ENCODE measurements around the gene ERCC2. TPM values are rescaled to one million over a fixed set of nuclear protein-coding genes. Genes with fewer than 3 reads are reported as not detected.
A peak's percentile ranks its signal among the peaks of the same experiment; 100 is the strongest.
"Not testable (repeated sequence)": the region's sequence is repeated elsewhere in the genome, so short reads cannot be mapped to it uniquely, and the experiment has no call there.

ERCC2 gene
- total RNA-seq, 1 experiment from 2014 or later = 45.8 TPM

DNA sequence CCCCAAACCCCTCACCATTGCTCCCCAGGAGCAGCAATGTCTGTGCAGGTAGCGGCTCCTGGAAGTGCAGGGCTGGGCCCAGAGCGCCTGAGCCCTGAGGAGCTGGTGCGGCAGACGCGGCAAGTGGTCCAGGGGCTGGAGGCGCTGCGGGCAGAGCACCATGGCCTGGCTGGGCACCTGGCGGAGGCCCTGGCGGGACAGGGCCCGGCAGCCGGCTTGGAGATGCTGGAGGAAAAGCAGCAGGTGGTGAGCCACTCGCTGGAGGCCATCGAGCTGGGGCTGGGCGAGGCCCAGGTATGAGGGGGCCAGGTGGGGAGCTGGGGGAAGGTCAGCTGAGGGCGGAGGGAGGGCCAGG lies 24.9 kb downstream of the ERCC2 start:
- DNase-seq (ENCODE audit: low read depth in 1 of 2, low spot score in 2 of 2) = no peak
- Histone ChIP-seq H3K4me3 (no peak overlapping the region), H3K9me3 (replicated peaks) (0 out of 2 replicates have a peak, but pooled peaks cover 3% of the 10 kb centered on the region), H3K4me1 (replicated peaks) (peaks cover 4% of the 10 kb centered on the region), H3K36me3 (peaks cover 13% of the 10 kb centered on the region), H3K27me3 (replicated peaks) (peaks cover 15% of the 10 kb centered on the region), H3K27ac (no peak overlapping the region)

DNA sequence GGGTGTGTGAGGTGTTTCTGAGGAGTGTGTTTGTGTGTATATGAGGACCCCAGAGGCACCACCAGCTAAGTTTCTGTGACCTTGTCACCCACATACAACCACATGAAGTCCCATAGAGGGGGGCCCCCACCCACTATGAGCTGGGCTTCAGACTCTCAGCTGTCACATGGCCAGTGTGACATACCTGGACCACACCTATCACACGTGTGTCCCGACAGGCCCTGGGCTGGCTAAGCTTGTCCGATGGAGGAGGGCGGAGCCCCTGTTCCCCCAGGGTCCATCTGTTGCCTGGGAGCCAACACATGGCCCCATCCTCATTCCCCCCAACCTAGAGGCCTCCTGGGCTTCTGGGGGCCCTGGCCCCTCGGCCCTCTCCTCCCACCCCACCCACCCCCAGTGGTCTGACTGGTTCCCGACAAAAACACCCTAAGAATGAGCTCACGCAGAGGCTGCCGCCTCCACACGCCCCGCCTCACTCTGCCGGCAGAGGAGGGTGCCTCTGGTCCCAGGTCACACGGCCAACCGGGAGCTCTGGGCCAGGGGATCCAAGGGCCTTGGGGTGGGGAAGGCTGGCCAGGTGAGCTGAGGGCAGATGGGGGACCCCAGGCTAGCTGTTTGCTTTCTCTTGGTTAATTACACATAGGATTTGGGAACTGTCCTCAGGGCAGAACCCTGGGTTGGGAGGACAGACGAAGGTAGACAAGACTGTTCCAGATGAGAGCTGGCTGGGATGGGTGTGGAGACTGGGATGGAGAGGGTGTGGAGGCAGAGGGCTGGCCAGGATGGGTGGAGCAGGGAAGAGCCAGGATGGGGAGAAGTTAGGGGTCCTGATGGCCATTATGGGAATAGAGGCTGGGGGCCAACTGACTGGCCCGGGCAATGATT lies 25.5 kb downstream of the ERCC2 start:
- 0 out of 2 replicates have a peak, but pooled peaks cover 2% of the 10 kb centered on the region for H3K9me3 ChIP-seq (replicated peaks)
- H3K4me3 ChIP-seq = no peak overlapping the region
- no peak overlapping the region for H3K27ac ChIP-seq
- peaks cover 21% of the 10 kb centered on the region for H3K27me3 ChIP-seq (replicated peaks)
- H3K4me1 ChIP-seq (replicated peaks) = peaks cover 6% of the 10 kb centered on the region
- peaks cover 9% of the 10 kb centered on the region for H3K36me3 ChIP-seq
- DNase-seq (ENCODE audit: low read depth in 1 of 2, low spot score in 2 of 2) = no peak

DNA sequence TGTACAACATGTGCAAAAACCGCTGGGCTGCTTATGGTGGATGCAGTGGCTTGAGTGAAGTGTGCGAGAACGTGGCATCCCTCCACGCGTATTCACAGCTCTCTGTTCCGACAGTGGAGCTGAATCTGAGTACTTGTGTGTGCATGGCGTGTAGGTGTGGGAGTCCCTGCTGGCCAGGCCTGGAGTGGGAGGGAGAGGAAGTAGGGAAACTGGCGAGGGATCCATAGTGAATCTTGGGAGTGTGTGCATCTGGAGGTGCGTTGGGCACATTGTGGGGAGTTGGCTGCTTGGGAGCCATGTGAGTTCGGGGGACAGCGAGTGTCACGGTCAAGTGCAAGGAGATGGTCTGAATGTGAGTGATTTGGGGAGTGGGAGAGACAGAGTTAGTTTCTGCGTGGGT lies 27.5 kb downstream of the ERCC2 start:
- peaks cover 8% of the 10 kb centered on the region for H3K4me1 ChIP-seq (replicated peaks)

DNA sequence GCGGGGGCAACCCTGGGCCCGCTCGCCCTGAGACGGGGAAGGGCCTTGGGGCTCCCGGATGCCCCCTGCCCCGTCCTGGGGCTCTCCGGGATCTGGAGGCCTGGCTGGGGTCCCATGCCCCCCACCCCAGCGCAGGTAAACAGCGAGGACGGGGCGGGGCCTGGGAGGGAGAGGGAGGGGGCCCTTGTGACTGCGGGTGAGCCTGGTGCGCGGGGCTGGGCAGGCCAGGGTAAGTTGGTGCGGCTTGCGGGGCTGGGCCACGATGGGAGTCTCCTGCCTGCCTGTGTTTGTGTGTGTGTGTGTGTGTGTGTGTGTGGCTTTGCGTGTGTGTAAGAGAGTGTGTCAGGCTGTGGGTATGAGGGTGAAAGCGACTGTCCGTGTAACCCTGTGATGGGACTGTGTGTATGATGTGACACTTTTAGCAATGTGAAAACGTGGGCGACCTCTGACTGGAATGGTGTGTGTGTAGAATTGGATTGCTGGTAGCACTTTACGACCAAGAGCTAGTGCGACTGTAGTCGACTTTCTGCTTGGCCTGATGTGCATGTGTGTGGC lies 29.4 kb downstream of the ERCC2 start:
- H3K4me3 ChIP-seq = peak overlapping the region; percentile 20; the same call in 1 of the 2 replicates
- DNase-seq (ENCODE audit: low read depth in 1 of 2, low spot score in 2 of 2) = no peak

More for the DNA sequence above, 27.5 kb downstream of the ERCC2 start:
- Histone ChIP-seq H3K4me3 (no peak overlapping the region), H3K36me3 (no peaks in the 10 kb centered on the region), H3K9me3 (replicated peaks) (no peaks in the 10 kb centered on the region), H3K27ac (no peak overlapping the region), H3K27me3 (replicated peaks) (peaks cover 23% of the 10 kb centered on the region)
- no peak for DNase-seq (ENCODE audit: low read depth in 1 of 2, low spot score in 2 of 2)

DNA sequence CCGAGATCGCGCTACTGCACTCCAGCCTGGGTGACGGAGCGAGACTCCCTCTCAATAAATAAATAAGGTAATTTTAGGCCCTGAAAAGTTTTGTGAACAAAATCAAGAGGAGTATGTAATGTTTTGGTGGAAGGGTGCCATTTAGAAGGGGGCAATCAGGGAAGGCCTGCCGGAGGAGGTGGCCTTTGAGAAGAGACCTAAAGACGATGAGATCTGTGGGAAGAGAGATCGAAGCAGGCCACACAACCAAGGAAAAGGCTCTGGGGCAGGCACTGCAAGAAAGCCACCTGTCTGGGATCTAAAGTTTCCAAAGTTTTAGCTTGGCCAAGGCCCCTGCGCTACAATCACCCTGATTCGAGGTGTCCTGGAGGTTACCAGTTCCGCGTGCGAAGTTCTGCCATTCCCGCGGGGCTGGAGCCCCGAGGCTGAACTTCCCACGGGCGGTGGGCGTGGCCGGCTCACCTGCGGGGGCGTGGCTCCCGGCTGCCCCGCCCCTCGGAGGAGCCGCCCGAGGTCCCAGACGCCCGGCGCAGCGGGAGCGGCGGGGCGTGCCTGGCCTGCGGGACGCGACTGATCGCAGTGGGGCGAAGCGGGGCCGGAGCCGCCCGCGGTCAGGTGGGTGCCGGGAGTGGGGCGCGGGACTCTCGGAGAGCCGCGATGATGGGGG lies 30.0 kb downstream of the ERCC2 start, which contains the start of gene KLC3:
KLC3 (plus strand) TSS at position 519 of the 667 bp plus-strand sequence. CDS start 4,792 bp downstream, outside the sequence.
- Histone ChIP-seq H3K36me3 (no peaks in the 10 kb centered on the region), H3K9me3 (replicated peaks) (no peaks in the 10 kb centered on the region), H3K4me1 (replicated peaks) (peaks cover 8% of the 10 kb centered on the region), H3K27me3 (replicated peaks) (peaks cover 23% of the 10 kb centered on the region), H3K27ac (no peak within 1 kb of the TSS), H3K4me3 (peak within 1 kb of the TSS; percentile 20; the same call in 1 of the 2 replicates)
- no peak for DNase-seq (ENCODE audit: low read depth in 1 of 2, low spot score in 2 of 2)

More for the DNA sequence above, 29.4 kb downstream of the ERCC2 start:
- H3K27me3 ChIP-seq (replicated peaks) = peaks cover 23% of the 10 kb centered on the region
- no peaks in the 10 kb centered on the region for H3K9me3 ChIP-seq (replicated peaks)
- no peaks in the 10 kb centered on the region for H3K36me3 ChIP-seq
- no peak overlapping the region for H3K27ac ChIP-seq
- H3K4me1 ChIP-seq (replicated peaks) = peaks cover 8% of the 10 kb centered on the region

DNA sequence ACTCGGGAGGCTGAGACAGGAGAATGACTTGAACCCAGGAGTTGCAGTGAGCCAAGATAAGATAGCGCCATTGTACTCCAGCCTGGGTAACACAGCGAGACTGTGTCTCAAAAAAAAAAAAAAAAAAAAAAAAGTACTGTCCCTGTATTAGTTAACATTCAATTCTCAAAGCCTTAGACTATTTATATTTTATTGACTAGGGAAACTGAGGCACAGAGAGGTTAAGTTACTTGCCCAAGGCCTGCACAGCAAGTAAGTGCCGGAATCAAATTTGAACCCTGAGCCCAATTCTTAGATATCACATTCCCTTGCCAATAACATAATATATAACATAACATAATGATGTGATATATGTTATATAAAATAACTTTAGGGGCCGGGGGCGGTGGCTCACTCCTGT lies 30.7 kb downstream of the ERCC2 start:
- H3K36me3 ChIP-seq = no peaks in the 10 kb centered on the region

DNA sequence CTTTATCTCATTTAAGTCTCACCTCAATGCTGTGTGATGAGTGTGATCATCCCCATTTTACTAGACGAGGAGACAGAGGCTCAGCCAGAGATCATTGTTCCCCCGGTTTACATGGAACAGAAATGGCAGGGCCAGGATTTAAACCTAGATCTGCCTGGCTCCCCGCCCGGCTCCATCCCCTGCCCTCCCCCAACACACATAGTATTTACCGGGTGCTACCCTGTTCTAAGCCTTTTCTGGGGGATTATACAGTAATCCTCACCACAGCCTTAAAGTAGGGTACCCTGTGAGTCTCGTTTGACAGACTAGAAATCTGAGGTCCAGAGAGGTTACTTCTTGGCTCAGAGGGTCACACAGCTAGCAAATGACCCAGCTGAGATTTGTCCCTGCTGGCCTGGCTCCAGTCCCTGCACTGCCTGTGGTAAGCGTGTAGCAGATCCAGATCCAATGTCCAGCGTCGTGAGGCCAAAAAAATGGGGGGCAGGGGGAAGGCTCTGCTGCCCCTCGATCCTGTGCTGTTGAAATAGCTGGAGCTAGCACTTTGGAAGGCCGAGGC lies 33.6 kb downstream of the ERCC2 start:
- no peak overlapping the region for H3K4me3 ChIP-seq
- no peak overlapping the region for H3K27ac ChIP-seq
- H3K9me3 ChIP-seq (replicated peaks) = no peaks in the 10 kb centered on the region
- no peak for DNase-seq (ENCODE audit: low read depth in 1 of 2, low spot score in 2 of 2)
- peaks cover 8% of the 10 kb centered on the region for H3K4me1 ChIP-seq (replicated peaks)
- H3K27me3 ChIP-seq (replicated peaks) = peaks cover 19% of the 10 kb centered on the region
- no peaks in the 10 kb centered on the region for H3K36me3 ChIP-seq

More for the DNA sequence above, 30.7 kb downstream of the ERCC2 start:
- peaks cover 23% of the 10 kb centered on the region for H3K27me3 ChIP-seq (replicated peaks)
- no peak overlapping the region for H3K27ac ChIP-seq
- no peak overlapping the region for H3K4me3 ChIP-seq
- peaks cover 8% of the 10 kb centered on the region for H3K4me1 ChIP-seq (replicated peaks)
- H3K9me3 ChIP-seq (replicated peaks) = no peaks in the 10 kb centered on the region
- no peak for DNase-seq (ENCODE audit: low read depth in 1 of 2, low spot score in 2 of 2)

DNA sequence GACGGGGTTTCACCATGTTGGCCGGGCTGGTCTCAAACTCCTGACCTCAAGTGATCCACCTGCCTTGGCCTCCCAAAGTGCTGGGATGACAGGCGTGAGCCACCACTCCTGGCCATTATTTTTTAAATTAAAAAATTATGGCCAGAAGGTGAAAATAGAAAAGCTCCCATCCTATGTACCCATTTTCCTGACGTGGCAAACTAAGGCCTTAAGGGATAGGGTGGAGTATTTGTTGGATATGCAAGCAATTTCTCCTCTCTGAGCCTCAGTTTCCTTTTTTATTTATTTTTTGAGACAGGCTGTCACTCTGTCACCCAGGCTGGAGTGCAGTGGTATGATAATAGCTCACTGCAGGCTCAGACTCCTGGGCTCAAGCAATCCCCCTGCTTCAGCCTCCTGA lies 35.5 kb downstream of the ERCC2 start:
- not testable (repeated sequence) for H3K9me3 ChIP-seq (replicated peaks); H3K4me1 ChIP-seq (replicated peaks); H3K27me3 ChIP-seq (replicated peaks); H3K27ac ChIP-seq; DNase-seq (ENCODE audit: low read depth in 1 of 2, low spot score in 2 of 2); H3K4me3 ChIP-seq; H3K36me3 ChIP-seq

DNA sequence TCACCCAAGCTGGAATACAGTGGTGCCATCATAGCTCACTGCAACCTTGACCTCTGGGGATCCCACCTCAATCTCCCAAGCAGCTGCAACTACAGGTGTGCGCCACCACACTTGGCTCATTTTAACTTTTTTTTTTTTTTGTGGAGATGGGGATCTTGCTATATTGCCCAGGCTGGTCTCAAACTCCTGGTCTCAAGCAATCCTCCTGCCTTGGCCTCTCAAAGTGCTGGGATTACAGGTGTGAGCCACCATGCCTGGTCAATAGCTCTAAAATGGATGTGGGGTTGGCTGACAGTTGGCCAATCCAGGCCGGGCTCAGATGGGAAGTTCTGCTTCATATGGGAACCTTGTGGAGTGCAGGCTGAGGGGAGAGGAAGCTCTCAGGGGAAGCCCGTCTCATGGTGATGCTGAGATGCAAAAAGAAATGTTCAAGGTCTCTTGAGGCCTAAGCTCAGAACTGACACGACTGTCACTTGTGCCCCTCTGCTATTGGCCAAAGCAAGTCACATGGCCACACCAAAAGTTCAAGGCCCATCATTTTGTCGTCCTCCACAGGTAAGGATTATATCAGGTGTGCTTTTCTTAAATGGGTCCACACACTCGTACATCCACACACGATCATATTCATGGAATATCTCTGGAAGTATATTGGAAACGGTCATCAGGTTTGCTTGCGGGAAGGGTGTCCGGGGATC lies 36.6 kb downstream of the ERCC2 start:
- Histone ChIP-seq H3K27ac (no peak overlapping the region), H3K4me3 (no peak overlapping the region), H3K36me3 (no peaks in the 10 kb centered on the region), H3K27me3 (replicated peaks) (no peaks in the 10 kb centered on the region), H3K4me1 (replicated peaks) (0 out of 2 replicates have a peak, but pooled peaks cover 3% of the 10 kb centered on the region), H3K9me3 (replicated peaks) (no peaks in the 10 kb centered on the region)
- DNase-seq (ENCODE audit: low read depth in 1 of 2, low spot score in 2 of 2) = no peak

DNA sequence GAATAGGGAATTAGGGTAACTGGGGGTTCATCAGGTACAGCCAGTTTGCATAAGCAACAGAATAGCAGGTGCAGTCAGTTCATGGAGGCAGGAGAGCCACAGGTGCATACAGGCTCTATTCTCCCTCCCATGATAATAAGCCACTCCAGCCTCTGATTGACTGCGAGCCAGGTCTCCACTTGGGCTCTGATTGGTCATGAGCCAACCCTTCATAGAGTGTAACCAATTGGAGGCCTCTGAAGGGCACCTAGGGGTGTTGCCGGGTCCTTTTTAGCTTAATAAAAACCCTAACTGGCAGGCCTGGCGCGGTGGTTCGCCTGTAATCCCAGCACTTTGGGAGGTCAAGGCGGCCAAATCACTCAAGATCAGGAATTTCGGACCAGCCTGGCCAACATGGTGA lies 39.0 kb downstream of the ERCC2 start:
- DNase-seq (ENCODE audit: low read depth in 1 of 2, low spot score in 2 of 2) = no peak
- Histone ChIP-seq H3K4me1 (replicated peaks) (peaks cover 2% of the 10 kb centered on the region), H3K27ac (no peak overlapping the region), H3K9me3 (replicated peaks) (no peaks in the 10 kb centered on the region), H3K36me3 (no peaks in the 10 kb centered on the region), H3K4me3 (no peak overlapping the region), H3K27me3 (replicated peaks) (no peaks in the 10 kb centered on the region)

DNA sequence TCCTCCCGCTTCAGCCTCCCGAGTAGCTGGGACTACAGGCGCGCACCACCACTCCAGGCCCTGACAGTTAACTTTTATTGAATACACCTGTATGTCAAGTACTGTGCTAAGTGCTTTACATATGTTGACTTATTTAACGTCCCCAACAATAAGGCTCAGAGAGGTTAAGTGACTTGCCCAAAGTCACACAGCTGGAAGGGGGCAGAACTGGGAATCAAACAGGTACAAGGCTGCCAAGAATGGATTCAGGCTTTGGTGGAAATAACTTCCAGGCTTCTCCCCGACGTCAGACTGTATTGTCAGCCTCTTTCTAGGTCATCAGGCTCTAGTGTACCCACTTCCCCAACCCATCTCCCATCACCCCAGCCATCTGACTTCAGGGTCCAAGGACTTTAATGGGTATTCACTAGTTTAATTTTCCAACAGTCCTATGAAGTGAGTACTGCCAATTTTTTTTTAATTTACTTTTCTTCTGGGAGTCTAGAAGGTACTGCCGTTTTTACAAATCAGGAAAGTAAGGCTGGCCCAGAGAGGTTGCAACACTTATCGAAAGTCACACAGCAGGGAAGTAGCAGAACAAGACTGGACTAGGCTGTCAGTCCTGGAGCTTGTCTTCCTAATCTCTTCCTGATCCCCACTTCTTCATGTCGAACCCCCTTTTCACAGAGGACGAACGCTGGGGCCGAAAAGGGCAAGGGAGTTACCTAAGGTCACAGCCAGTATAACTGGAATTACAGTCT lies 42.8 kb downstream of the ERCC2 start:
- DNase-seq (ENCODE audit: low read depth in 1 of 2, low spot score in 2 of 2) = no peak
- no peak overlapping the region for H3K27ac ChIP-seq

DNA sequence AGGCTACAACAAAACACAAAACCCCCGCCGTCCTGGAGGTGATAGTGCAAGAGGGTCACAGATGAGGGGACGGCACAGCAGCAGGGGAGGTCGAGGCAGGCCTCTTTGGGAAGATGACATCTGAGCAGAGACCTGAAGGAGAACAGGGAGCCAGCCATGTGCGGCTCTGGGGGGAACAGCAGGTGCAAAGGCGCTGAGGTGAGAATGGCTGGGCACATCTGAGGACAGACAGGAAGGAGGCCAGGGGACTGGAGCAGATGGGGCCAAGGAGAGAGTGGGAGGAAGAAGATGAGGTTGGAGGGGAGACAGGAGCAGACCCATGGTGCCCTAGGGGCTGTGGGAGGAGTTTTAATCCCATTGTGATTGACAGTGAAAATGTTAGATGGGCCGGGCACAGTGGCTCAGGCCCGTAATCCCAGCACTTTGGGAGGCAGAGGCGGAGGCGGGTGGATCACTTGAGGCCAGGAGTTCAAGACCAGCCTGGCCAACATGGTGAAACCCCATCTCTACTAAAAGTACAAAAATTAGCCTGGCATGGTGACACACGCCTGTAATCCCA lies 45.9 kb downstream of the ERCC2 start:
- Histone ChIP-seq H3K36me3 (no peaks in the 10 kb centered on the region), H3K4me1 (replicated peaks) (peaks cover 9% of the 10 kb centered on the region), H3K27me3 (replicated peaks) (no peaks in the 10 kb centered on the region), H3K4me3 (no peak overlapping the region), H3K27ac (no peak overlapping the region), H3K9me3 (replicated peaks) (no peaks in the 10 kb centered on the region)
- no peak for DNase-seq (ENCODE audit: low read depth in 1 of 2, low spot score in 2 of 2)

More for the DNA sequence above, 42.8 kb downstream of the ERCC2 start:
- Histone ChIP-seq H3K4me1 (replicated peaks) (peaks cover 9% of the 10 kb centered on the region), H3K27me3 (replicated peaks) (no peaks in the 10 kb centered on the region), H3K9me3 (replicated peaks) (no peaks in the 10 kb centered on the region), H3K4me3 (no peak overlapping the region), H3K36me3 (no peaks in the 10 kb centered on the region)
